GM23338 (cell line): ENCODE data around the gene RCOR3. TPM values are rescaled to one million over a fixed set of nuclear protein-coding genes. Genes with fewer than 3 reads are reported as not detected.
A peak's percentile ranks its signal among the peaks of the same experiment; 100 is the strongest.

ENCODE experiments used
- ATAC-seq: fragments of 200-7000 bp; cut with Tn5 transposase; 3 replicates; pipeline ENCODE4 v1.9.1; 2020
- DNase-seq: peaks from one replicate; pipeline ENCODE4 v3.0.0-alpha.2; 2015; ENCODE audit warnings: low spot score
- H2AFZ ChIP-seq: fragments of 200-600 bp; sonication (generic); 2 replicates; pipeline ENCODE4 v1.8.0; 2016; ENCODE audit warnings: antibody characterized with exemption, mild to moderate bottlenecking, moderate library complexity
- H3F3A ChIP-seq: fragments of 200-600 bp; sonication (generic); replicated peaks from 2 replicates; pipeline ENCODE4 v1.8.0; 2017; ENCODE audit warnings: antibody characterized with exemption, mixed run types, low read depth
- H3K27ac ChIP-seq: fragments of 200-600 bp; sonication (generic); 2 replicates; pipeline ENCODE4 v1.6.1; 2016; ENCODE audit warnings: low read depth
- H3K27me3 ChIP-seq: fragments of 200-600 bp; sonication (generic); 2 replicates; pipeline ENCODE4 v1.8.0; 2016; ENCODE audit warnings: mild to moderate bottlenecking, mixed run types, moderate library complexity; ENCODE audit not compliant: insufficient read depth
- H3K36me3 ChIP-seq: fragments of 200-600 bp; sonication (generic); 2 replicates; pipeline ENCODE4 v1.8.0; 2016; ENCODE audit warnings: mild to moderate bottlenecking; ENCODE audit not compliant: insufficient read depth
- H3K4me1 ChIP-seq: fragments of 200-600 bp; sonication (generic); 2 replicates; pipeline ENCODE4 v1.8.0; 2016; ENCODE audit warnings: mild to moderate bottlenecking, moderate library complexity; ENCODE audit not compliant: insufficient read depth
- H3K4me2 ChIP-seq: fragments of 200-600 bp; sonication (generic); 2 replicates; pipeline ENCODE4 v1.7.1; 2017; ENCODE audit warnings: mixed run types
- H3K4me3 ChIP-seq: fragments of 200-600 bp; sonication (generic); 2 replicates; pipeline ENCODE4 v1.6.1; 2016; ENCODE audit warnings: mixed run types
- H3K79me2 ChIP-seq: fragments of 200-600 bp; sonication (generic); replicated peaks from 2 replicates; pipeline ENCODE4 v1.8.0; 2017; ENCODE audit warnings: mild to moderate bottlenecking; ENCODE audit not compliant: insufficient read depth
- H3K9me2 ChIP-seq: fragments of 200-600 bp; sonication (generic); 2 replicates; pipeline ENCODE4 v1.8.0; 2017; ENCODE audit not compliant: insufficient read depth
- H4K20me1 ChIP-seq: fragments of 200-600 bp; sonication (generic); replicated peaks from 2 replicates; pipeline ENCODE4 v1.8.0; 2017; ENCODE audit warnings: mild to moderate bottlenecking; ENCODE audit not compliant: insufficient read depth
- H3K27ac Mint-ChIP-seq: 2 replicates; pipeline ENCODE4 v1.8.0; 2020; ENCODE audit warnings: inconsistent platforms, mild to moderate bottlenecking, moderate library complexity, mixed read lengths
- H3K27me3 Mint-ChIP-seq: 3 replicates; pipeline ENCODE4 v1.8.0; 2022; ENCODE audit warnings: low read depth, mild to moderate bottlenecking, moderate library complexity, mixed read lengths, inconsistent platforms; ENCODE audit not compliant: insufficient read depth, poor library complexity
- H3K36me3 Mint-ChIP-seq: 3 replicates; pipeline ENCODE4 v1.8.0; 2021; ENCODE audit warnings: low read depth, mild to moderate bottlenecking, inconsistent platforms, moderate library complexity, mixed read lengths
- H3K4me1 Mint-ChIP-seq: 3 replicates; pipeline ENCODE4 v1.8.0; 2020; ENCODE audit warnings: mild to moderate bottlenecking, inconsistent platforms, mixed read lengths
- H3K4me3 Mint-ChIP-seq: 3 replicates; pipeline ENCODE4 v1.8.0; 2021; ENCODE audit warnings: moderate library complexity, mild to moderate bottlenecking, inconsistent platforms, mixed read lengths
- H3K9me3 Mint-ChIP-seq: 3 replicates; pipeline ENCODE4 v1.8.0; 2020; ENCODE audit warnings: moderate library complexity, mild to moderate bottlenecking, inconsistent platforms, mixed read lengths
- CREB1 ChIP-seq: fragments of 250-450 bp; sonication (Bioruptor Pico); IDR thresholded peaks from 2 replicates; pipeline ENCODE4 v1.5.0; 2020; ENCODE audit warnings: low read depth, mild to moderate bottlenecking, moderate library complexity
- EZH2 ChIP-seq: fragments of 200-600 bp; sonication (generic); IDR thresholded peaks from one replicate; pipeline ENCODE4 v1.8.0; 2017; ENCODE audit warnings: antibody characterized with exemption, mild to moderate bottlenecking, low read depth; ENCODE audit not compliant: unreplicated experiment
- EZH2phosphoT487 ChIP-seq: fragments of 200-600 bp; sonication (generic); IDR thresholded peaks from one replicate; pipeline ENCODE4 v1.8.1; 2018; ENCODE audit warnings: antibody characterized with exemption; ENCODE audit not compliant: unreplicated experiment
- POLR2AphosphoS5 ChIP-seq: IDR thresholded peaks from 2 replicates; pipeline ENCODE4 v1.6.1; 2016; ENCODE audit warnings: antibody characterized with exemption, low read depth
- STAT1 ChIP-seq: IDR thresholded peaks from one replicate; pipeline ENCODE4 v1.6.1; 2016; ENCODE audit warnings: antibody characterized with exemption; ENCODE audit not compliant: unreplicated experiment
- ZNF331 ChIP-seq: fragments of 250-450 bp; sonication (Bioruptor Pico); IDR thresholded peaks from 2 replicates; pipeline ENCODE4 v1.5.0; 2020; ENCODE audit warnings: low read depth, mild to moderate bottlenecking, moderate library complexity
- polyA plus RNA-seq: library from polyadenylated mRNA; unstranded; fragments of >200 nt; fragmentation: Nextera tagmentation; extraction: Ambion mirVana; gene quantifications from 2 replicates; pipeline ENCODE4 v1.2.1, GENCODE V29; 2016
- total RNA-seq: library from RNA; depleted of rRNA; stranded (reverse); fragments of >200 nt; shearing (Covaris generic); gene quantifications from 2 replicates; pipeline ENCODE4 v1.2.3, GENCODE V29; 2014
- TF ChIP-seq, protein P1 (sequence below), 2 experiments: fragments of 200-600 bp in 1 of 2; sonication (generic) in 1 of 2; conservative IDR thresholded peaks; 2 replicates each; pipeline versions ENCODE4 v1.5.1 to v1.6.1; 2016 to 2017; ENCODE audit warnings: antibody characterized with exemption in 2 of 2, low read depth in 2 of 2, mild to moderate bottlenecking in 2 of 2, moderate library complexity in 1 of 2
- TF ChIP-seq, protein P2 (sequence below): fragments of 250-450 bp; sonication (Bioruptor Pico); IDR thresholded peaks from 2 replicates; pipeline ENCODE4 v1.5.0; 2020; ENCODE audit warnings: mild to moderate bottlenecking, moderate library complexity
- TF ChIP-seq, protein P3 (sequence below): IDR thresholded peaks from one replicate; pipeline ENCODE4 v1.6.1; 2018; ENCODE audit warnings: antibody characterized with exemption; ENCODE audit not compliant: unreplicated experiment

The RCOR3 gene
- total and polyA plus RNA-seq, 2 experiments from 2014 or later, result 19.4 to 26.2 TPM

DNA sequence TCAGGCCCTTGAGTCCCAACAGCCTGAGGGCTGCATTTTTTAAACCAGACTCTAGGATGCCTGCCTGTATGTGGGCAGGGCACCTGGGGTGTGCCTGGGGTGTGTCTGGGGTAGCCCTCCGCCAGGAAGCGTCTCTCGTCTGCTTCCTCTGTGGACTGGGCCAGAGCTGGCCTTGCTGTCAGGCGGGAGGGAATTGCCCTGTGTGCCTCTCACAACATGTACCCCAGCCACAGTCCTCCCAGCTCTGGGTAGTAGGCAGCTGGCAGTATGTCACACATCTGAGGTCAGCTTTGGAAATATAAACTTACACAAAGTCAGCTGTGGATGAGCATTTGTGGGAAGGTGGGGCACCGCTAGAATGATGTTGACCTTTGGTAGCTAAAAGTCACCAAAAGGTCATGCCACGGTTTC is 80.5 kb downstream of the RCOR3 start:
- Histone ChIP-seq H3K4me3 (no peak overlapping the region), H4K20me1 (no peaks in the 10 kb centered on the region), H2AFZ (no peak overlapping the region), H3K79me2 (peaks cover 46% of the 10 kb centered on the region), H3F3A (no peaks in the 10 kb centered on the region), H3K36me3 (no peaks in the 10 kb centered on the region), H3K27ac (no peak overlapping the region), H3K4me1 (peaks cover 6% of the 10 kb centered on the region; the same call in 1 of the 2 replicates), H3K4me2 (no peak overlapping the region), H3K27me3 (no peaks in the 10 kb centered on the region), H3K9me2 (no peaks in the 10 kb centered on the region)
- TF ChIP-seq STAT1, result no peak
- TF ChIP-seq EZH2phosphoT487, result no peak
- TF ChIP-seq, protein P1, sequence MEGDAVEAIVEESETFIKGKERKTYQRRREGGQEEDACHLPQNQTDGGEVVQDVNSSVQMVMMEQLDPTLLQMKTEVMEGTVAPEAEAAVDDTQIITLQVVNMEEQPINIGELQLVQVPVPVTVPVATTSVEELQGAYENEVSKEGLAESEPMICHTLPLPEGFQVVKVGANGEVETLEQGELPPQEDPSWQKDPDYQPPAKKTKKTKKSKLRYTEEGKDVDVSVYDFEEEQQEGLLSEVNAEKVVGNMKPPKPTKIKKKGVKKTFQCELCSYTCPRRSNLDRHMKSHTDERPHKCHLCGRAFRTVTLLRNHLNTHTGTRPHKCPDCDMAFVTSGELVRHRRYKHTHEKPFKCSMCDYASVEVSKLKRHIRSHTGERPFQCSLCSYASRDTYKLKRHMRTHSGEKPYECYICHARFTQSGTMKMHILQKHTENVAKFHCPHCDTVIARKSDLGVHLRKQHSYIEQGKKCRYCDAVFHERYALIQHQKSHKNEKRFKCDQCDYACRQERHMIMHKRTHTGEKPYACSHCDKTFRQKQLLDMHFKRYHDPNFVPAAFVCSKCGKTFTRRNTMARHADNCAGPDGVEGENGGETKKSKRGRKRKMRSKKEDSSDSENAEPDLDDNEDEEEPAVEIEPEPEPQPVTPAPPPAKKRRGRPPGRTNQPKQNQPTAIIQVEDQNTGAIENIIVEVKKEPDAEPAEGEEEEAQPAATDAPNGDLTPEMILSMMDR (conservative IDR thresholded peaks at IDR 0.05; ENCODE audit: low read depth in 2 of 2), result no peak
- TF ChIP-seq CREB1 (CRISPR knock-in tag), result no peak
- TF ChIP-seq EZH2, result no peak
- TF ChIP-seq POLR2AphosphoS5, result no peak
- TF ChIP-seq ZNF331, result no peak
- TF ChIP-seq, protein P2, sequence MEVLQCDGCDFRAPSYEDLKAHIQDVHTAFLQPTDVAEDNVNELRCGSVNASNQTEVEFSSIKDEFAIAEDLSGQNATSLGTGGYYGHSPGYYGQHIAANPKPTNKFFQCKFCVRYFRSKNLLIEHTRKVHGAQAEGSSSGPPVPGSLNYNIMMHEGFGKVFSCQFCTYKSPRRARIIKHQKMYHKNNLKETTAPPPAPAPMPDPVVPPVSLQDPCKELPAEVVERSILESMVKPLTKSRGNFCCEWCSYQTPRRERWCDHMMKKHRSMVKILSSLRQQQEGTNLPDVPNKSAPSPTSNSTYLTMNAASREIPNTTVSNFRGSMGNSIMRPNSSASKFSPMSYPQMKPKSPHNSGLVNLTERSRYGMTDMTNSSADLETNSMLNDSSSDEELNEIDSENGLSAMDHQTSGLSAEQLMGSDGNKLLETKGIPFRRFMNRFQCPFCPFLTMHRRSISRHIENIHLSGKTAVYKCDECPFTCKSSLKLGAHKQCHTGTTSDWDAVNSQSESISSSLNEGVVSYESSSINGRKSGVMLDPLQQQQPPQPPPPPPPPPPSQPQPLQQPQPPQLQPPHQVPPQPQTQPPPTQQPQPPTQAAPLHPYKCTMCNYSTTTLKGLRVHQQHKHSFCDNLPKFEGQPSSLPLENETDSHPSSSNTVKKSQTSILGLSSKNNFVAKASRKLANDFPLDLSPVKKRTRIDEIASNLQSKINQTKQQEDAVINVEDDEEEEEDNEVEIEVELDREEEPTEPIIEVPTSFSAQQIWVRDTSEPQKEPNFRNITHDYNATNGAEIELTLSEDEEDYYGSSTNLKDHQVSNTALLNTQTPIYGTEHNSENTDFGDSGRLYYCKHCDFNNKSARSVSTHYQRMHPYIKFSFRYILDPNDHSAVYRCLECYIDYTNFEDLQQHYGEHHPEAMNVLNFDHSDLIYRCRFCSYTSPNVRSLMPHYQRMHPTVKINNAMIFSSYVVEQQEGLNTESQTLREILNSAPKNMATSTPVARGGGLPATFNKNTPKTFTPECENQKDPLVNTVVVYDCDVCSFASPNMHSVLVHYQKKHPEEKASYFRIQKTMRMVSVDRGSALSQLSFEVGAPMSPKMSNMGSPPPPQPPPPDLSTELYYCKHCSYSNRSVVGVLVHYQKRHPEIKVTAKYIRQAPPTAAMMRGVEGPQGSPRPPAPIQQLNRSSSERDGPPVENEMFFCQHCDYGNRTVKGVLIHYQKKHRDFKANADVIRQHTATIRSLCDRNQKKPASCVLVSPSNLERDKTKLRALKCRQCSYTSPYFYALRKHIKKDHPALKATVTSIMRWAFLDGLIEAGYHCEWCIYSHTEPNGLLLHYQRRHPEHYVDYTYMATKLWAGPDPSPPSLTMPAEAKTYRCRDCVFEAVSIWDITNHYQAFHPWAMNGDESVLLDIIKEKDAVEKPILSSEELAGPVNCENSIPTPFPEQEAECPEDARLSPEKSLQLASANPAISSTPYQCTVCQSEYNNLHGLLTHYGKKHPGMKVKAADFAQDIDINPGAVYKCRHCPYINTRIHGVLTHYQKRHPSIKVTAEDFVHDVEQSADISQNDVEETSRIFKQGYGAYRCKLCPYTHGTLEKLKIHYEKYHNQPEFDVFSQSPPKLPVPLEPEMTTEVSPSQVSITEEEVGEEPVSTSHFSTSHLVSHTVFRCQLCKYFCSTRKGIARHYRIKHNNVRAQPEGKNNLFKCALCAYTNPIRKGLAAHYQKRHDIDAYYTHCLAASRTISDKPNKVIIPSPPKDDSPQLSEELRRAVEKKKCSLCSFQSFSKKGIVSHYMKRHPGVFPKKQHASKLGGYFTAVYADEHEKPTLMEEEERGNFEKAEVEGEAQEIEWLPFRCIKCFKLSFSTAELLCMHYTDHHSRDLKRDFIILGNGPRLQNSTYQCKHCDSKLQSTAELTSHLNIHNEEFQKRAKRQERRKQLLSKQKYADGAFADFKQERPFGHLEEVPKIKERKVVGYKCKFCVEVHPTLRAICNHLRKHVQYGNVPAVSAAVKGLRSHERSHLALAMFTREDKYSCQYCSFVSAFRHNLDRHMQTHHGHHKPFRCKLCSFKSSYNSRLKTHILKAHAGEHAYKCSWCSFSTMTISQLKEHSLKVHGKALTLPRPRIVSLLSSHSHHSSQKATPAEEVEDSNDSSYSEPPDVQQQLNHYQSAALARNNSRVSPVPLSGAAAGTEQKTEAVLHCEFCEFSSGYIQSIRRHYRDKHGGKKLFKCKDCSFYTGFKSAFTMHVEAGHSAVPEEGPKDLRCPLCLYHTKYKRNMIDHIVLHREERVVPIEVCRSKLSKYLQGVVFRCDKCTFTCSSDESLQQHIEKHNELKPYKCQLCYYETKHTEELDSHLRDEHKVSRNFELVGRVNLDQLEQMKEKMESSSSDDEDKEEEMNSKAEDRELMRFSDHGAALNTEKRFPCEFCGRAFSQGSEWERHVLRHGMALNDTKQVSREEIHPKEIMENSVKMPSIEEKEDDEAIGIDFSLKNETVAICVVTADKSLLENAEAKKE (CRISPR knock-in tag), result no peak
- TF ChIP-seq, protein P3, sequence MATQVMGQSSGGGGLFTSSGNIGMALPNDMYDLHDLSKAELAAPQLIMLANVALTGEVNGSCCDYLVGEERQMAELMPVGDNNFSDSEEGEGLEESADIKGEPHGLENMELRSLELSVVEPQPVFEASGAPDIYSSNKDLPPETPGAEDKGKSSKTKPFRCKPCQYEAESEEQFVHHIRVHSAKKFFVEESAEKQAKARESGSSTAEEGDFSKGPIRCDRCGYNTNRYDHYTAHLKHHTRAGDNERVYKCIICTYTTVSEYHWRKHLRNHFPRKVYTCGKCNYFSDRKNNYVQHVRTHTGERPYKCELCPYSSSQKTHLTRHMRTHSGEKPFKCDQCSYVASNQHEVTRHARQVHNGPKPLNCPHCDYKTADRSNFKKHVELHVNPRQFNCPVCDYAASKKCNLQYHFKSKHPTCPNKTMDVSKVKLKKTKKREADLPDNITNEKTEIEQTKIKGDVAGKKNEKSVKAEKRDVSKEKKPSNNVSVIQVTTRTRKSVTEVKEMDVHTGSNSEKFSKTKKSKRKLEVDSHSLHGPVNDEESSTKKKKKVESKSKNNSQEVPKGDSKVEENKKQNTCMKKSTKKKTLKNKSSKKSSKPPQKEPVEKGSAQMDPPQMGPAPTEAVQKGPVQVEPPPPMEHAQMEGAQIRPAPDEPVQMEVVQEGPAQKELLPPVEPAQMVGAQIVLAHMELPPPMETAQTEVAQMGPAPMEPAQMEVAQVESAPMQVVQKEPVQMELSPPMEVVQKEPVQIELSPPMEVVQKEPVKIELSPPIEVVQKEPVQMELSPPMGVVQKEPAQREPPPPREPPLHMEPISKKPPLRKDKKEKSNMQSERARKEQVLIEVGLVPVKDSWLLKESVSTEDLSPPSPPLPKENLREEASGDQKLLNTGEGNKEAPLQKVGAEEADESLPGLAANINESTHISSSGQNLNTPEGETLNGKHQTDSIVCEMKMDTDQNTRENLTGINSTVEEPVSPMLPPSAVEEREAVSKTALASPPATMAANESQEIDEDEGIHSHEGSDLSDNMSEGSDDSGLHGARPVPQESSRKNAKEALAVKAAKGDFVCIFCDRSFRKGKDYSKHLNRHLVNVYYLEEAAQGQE, result no peak
- Mint-ChIP-seq H3K4me1 (peaks cover 28% of the 10 kb centered on the region), H3K27me3 (peaks cover 2% of the 10 kb centered on the region), H3K36me3 (no peaks in the 10 kb centered on the region; the same call in 2 of the 3 replicates), H3K27ac (no peak overlapping the region), H3K4me3 (no peak overlapping the region), H3K9me3 (no peaks in the 10 kb centered on the region)
- ATAC-seq (peak; percentile 50), DNase-seq (peak; percentile 21)
